SK-N-MC (cell line): ENCODE measurements around the gene PLEKHO2.

Source experiments
- DNase-seq: peaks from one replicate; pipeline ENCODE4 v3.0.0-alpha.2; 2011; ENCODE audit warnings: low read depth, low spot score
- H3K27ac ChIP-seq: fragments of 200-600 bp; sonication (generic); 2 replicates; pipeline ENCODE4 v1.5.1; 2016; ENCODE audit warnings: mixed run types
- H3K36me3 ChIP-seq: fragments of 200-600 bp; sonication (generic); 2 replicates; pipeline ENCODE4 v1.6.1; 2017; ENCODE audit warnings: antibody characterized with exemption, low read length, mixed read lengths; ENCODE audit not compliant: insufficient read depth
- H3K4me3 ChIP-seq: fragments of 200-600 bp; sonication (generic); 2 replicates; pipeline ENCODE4 v1.5.1; 2016
- H3K9ac ChIP-seq: fragments of 200-600 bp; sonication (generic); 2 replicates; pipeline ENCODE4 v1.8.0; 2017; ENCODE audit warnings: mixed run types, mixed read lengths; ENCODE audit not compliant: insufficient read length
- H3K9me3 ChIP-seq: fragments of 200-600 bp; sonication (generic); 2 replicates; pipeline ENCODE4 v1.6.1; 2017; ENCODE audit warnings: low read depth, mild to moderate bottlenecking, antibody characterized with exemption, low read length, moderate library complexity, mixed read lengths
- EZH2 ChIP-seq: fragments of 200-600 bp; sonication (generic); IDR thresholded peaks from one replicate; pipeline ENCODE4 v1.6.1; 2017; ENCODE audit warnings: antibody characterized with exemption
- FOXP2 ChIP-seq: optimal IDR thresholded peaks from 2 replicates; pipeline ENCODE3; 2011; ENCODE audit warnings: mild to moderate bottlenecking, moderate library complexity; ENCODE audit not compliant: insufficient read depth; ENCODE audit errors: extremely low read length, control extremely low read depth
- POLR2AphosphoS5 ChIP-seq: IDR thresholded peaks from 2 replicates; pipeline ENCODE4 v1.6.1; 2012; ENCODE audit warnings: mild to moderate bottlenecking, low read depth, low read length, borderline replicate concordance

The PLEKHO2 gene

DNA sequence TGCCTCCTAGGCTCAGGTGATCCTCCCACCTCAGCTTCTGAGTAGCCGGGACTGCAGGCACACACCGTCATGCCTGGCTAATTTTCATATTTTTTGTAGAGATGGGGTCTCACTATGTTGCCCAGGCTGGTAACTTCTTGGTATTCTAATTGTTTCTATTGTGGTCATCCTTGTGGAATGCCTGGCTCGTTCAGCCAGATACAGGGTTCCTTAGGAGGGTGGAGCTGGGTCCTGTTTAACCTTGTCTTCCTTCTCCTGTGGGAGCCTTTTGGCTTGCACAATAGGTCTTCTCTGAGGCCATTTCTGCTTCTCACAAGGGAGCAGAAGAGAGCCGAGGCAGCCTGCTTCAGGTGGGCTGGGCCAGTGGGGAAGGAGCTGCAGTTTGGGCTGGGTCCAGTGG lies 15.7 kb downstream of the PLEKHO2 start:
- Histone ChIP-seq H3K9ac (no peak overlapping the region), H3K27ac (no peak overlapping the region)

DNA sequence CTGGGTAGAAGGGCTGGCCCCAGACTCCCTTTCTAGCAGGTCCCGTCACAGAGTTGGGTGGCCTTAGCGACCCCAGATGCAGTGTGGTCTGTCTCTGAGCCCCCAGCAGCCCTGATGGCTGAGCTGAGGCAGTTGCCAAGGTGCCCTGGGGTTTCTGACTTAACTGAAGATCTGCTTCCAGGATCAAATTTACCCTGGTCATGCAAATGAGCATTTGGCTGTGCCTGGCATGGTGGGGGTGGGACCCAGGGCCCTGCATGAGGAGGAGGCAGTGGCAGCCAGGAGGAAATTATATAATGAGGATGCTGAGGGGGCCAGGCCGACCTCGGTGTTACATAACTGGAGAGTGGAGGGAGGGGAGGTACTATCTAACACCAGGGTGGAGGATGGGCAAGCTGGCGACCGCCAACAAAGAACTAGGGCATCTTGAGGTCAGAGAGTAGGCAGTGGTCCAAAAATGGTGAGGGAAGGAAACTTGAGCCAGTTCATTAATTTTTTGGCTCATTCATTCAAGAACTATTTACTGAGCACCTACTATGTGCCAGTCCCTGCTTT lies 16.4 kb downstream of the PLEKHO2 start:
- TF ChIP-seq POLR2AphosphoS5: no peak
- no peak for TF ChIP-seq EZH2
- no peak for TF ChIP-seq FOXP2

More for the DNA sequence above, 15.7 kb downstream of the PLEKHO2 start:
- H3K4me3 ChIP-seq: no peak overlapping the region
- TF ChIP-seq EZH2 (no peak), POLR2AphosphoS5 (no peak), FOXP2 (no peak)
- no peaks in the 10 kb centered on the region for H3K9me3 ChIP-seq
- H3K36me3 ChIP-seq: no peaks in the 10 kb centered on the region
- DNase-seq: no peak

DNA sequence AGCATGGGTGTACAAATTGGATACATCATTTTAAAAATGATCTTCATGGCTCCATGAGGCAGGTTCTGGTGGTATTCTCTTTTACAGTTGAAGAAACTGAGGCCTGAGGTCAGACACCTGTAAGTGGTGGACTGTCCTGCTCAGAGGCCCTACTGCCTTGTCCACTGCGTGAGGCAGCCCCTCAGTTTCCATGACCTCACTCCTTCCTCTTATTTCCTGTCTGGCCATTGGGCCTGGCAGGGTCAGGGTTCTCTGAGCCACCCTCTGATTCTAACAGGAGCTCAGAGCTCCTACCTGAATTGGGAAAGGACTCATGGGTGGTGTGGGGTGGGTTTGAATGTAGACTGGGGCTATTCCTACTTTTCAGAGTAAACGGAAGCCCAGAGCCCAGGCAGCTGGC lies 17.5 kb downstream of the PLEKHO2 start:
- TF ChIP-seq POLR2AphosphoS5 (no peak), FOXP2 (no peak), EZH2 (no peak)
- H3K9me3 ChIP-seq: no peaks in the 10 kb centered on the region
- H3K27ac ChIP-seq: no peak overlapping the region
- no peak for DNase-seq
- H3K4me3 ChIP-seq: no peak overlapping the region
- no peak overlapping the region for H3K9ac ChIP-seq
- H3K36me3 ChIP-seq: no peaks in the 10 kb centered on the region

More for the DNA sequence above, 16.4 kb downstream of the PLEKHO2 start:
- DNase-seq: no peak
- Histone ChIP-seq H3K9ac (no peak overlapping the region), H3K9me3 (no peaks in the 10 kb centered on the region), H3K4me3 (no peak overlapping the region), H3K36me3 (no peaks in the 10 kb centered on the region), H3K27ac (no peak overlapping the region)

DNA sequence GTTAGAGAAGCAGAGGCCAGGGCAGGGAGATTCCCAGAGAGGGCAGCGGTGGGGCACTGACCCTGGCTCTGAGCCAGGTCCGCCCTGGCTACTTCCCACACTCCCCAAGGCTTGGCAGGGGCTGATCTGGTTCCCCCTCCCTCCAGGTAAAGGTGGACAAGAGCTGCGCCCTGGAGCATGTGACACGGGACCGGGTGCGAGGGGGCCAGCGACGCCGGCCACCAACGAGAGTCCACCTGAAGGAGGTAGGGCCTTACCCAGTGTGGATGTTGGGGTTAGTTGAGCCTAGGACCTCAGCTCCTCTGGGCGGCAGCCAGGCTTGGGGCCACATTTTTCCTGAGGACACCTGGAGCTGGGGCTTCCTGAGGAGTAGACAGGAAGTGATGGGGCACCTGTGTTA lies 19.6 kb downstream of the PLEKHO2 start:
- no peak for DNase-seq
- H3K27ac ChIP-seq: no peak overlapping the region
- H3K4me3 ChIP-seq: no peak overlapping the region
- TF ChIP-seq FOXP2 (no peak), POLR2AphosphoS5 (no peak), EZH2 (no peak)
- no peaks in the 10 kb centered on the region for H3K36me3 ChIP-seq
- no peaks in the 10 kb centered on the region for H3K9me3 ChIP-seq
- no peak overlapping the region for H3K9ac ChIP-seq

DNA sequence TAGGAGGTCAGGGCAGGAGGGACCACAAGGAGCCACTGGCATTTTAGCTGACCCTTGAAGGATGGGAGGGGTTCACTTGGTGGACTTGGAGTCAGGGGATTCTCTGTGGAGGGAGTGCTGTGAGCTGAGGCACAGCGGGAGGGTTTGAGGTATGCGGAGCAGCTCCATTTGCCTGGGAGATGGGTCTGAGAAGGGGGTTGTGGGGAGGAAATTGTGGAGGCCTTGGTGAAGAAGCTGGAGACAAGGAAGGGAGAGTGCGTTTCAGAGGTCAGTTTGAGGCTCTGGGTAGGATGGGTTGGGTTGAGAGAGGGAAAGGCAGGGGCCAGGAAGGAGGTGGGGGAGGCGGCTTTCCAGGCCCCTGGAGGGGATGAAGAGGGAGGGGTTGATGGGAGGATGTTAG lies 20.2 kb downstream of the PLEKHO2 start:
- TF ChIP-seq FOXP2: no peak
- TF ChIP-seq POLR2AphosphoS5: no peak
- no peak for TF ChIP-seq EZH2
- no peaks in the 10 kb centered on the region for H3K9me3 ChIP-seq
- no peak for DNase-seq
- H3K9ac ChIP-seq: no peak overlapping the region
- H3K36me3 ChIP-seq: no peaks in the 10 kb centered on the region
- no peak overlapping the region for H3K4me3 ChIP-seq
- H3K27ac ChIP-seq: no peak overlapping the region

DNA sequence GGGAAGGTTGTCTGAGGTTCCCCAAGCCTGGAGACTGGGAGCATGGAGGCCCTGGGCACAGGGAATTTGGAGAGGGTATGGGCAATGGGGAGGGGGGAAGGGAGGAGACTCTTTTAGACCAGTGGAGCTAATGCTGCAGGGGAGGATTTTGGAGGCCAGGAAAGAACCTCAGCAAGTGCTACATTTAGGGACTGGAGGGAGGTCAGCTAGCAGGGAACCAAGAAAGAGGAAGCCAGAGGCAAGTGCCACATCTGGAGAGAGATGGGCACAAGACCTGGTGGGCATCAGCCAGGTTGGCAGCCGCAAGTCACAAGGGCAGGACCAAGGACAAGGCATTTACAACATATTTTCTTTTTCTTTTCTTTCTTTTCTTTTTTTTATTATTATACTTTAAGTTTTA lies 20.7 kb downstream of the PLEKHO2 start:
- no peak for DNase-seq
- H3K36me3 ChIP-seq: no peaks in the 10 kb centered on the region
- no peak overlapping the region for H3K27ac ChIP-seq
- no peak overlapping the region for H3K4me3 ChIP-seq
- TF ChIP-seq FOXP2 (no peak), POLR2AphosphoS5 (no peak), EZH2 (no peak)
- no peaks in the 10 kb centered on the region for H3K9me3 ChIP-seq
- H3K9ac ChIP-seq: no peak overlapping the region

DNA sequence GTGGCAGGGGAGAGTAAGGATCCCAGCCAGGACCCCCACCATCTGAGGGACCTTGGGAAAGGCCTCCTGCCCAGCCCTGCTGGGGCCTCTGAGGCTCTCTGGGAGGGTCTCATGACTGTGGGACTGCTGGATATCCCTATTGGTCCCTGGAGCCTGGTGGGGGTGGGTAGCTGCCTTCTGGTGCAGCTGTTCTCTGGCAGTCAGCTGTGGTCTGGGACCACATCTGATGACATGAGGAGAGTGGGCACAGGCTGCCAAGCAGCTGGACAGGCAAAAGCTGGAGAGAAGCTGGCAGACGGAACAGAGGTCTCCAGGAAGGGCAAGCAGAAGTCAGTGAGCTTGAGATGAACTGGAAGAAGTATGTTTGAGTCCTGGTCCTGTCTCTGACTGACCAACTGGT lies 22.4 kb downstream of the PLEKHO2 start:
- DNase-seq: no peak
- H3K9ac ChIP-seq: no peak overlapping the region

DNA sequence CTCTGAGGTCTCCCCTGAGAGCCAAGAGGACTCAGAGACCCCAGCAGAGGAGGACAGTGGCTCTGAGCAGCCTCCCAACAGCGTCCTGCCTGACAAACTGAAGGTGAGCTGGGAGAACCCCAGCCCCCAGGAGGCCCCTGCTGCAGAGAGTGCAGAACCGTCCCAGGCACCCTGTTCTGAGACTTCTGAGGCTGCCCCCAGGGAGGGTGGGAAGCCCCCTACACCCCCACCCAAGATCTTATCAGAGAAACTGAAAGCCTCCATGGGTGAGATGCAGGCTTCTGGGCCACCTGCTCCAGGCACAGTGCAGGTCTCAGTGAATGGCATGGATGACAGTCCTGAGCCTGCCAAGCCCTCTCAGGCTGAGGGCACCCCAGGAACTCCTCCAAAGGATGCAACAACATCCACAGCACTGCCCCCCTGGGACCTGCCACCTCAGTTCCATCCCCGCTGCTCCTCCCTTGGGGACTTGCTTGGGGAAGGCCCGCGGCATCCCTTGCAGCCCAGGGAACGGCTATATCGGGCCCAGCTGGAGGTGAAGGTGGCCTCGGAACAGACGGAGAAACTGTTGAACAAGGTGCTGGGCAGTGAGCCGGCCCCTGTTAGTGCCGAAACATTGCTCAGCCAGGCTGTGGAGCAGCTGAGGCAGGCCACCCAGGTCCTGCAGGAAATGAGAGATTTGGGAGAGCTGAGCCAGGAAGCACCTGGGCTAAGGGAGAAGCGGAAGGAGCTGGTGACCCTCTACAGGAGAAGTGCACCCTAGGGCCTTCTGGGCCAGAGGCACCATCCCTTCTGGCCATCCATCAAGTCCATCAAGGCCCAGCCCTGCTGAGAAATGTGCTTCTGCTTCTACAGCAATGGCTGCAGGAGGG lies 23.6 kb downstream of the PLEKHO2 start:
- no peak for TF ChIP-seq EZH2
- no peak overlapping the region for H3K4me3 ChIP-seq
- DNase-seq: no peak
- H3K27ac ChIP-seq: no peak overlapping the region
- no peak overlapping the region for H3K9ac ChIP-seq
- H3K9me3 ChIP-seq: no peaks in the 10 kb centered on the region
- H3K36me3 ChIP-seq: no peaks in the 10 kb centered on the region

More for the DNA sequence above, 22.4 kb downstream of the PLEKHO2 start:
- Histone ChIP-seq H3K36me3 (no peaks in the 10 kb centered on the region), H3K27ac (no peak overlapping the region), H3K4me3 (no peak overlapping the region), H3K9me3 (no peaks in the 10 kb centered on the region)
- no peak for TF ChIP-seq FOXP2
- TF ChIP-seq EZH2: no peak
- TF ChIP-seq POLR2AphosphoS5: no peak
